Testis (tissue), 2 donors: Measurements from ENCODE around the gene RUNX1.

Experiments used
- POLR2A ChIP-seq: fragments of 450-650 bp; IDR thresholded peaks from one replicate; pipeline ENCODE4 v1.6.1; 2017; ENCODE audit warnings: antibody characterized with exemption, mild to moderate bottlenecking, moderate library complexity
- TF ChIP-seq, protein P1 (sequence below), 3 experiments: fragments of 450-650 bp in 2 of 3; fragments of 200-600 bp in 1 of 3; sonication (generic) in 1 of 3; IDR thresholded peaks; one replicate each; pipeline ENCODE4 v1.5.1; 2016 to 2019; ENCODE audit warnings: antibody characterized with exemption in 3 of 3, mild to moderate bottlenecking in 2 of 3, moderate library complexity in 1 of 3

- TF ChIP-seq, protein P1, sequence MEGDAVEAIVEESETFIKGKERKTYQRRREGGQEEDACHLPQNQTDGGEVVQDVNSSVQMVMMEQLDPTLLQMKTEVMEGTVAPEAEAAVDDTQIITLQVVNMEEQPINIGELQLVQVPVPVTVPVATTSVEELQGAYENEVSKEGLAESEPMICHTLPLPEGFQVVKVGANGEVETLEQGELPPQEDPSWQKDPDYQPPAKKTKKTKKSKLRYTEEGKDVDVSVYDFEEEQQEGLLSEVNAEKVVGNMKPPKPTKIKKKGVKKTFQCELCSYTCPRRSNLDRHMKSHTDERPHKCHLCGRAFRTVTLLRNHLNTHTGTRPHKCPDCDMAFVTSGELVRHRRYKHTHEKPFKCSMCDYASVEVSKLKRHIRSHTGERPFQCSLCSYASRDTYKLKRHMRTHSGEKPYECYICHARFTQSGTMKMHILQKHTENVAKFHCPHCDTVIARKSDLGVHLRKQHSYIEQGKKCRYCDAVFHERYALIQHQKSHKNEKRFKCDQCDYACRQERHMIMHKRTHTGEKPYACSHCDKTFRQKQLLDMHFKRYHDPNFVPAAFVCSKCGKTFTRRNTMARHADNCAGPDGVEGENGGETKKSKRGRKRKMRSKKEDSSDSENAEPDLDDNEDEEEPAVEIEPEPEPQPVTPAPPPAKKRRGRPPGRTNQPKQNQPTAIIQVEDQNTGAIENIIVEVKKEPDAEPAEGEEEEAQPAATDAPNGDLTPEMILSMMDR (IDR thresholded peaks at IDR 0.05) = no peak
- no peak for TF ChIP-seq POLR2A
These were observed 79.5 kb downstream of the RUNX1 start for GRCh38 chr21:34969423-34970166.
